Measurements from ENCODE around the gene ADK.
"Not testable (repeated sequence)": the region's sequence is repeated elsewhere in the genome, so short reads cannot be mapped to it uniquely, and the experiment has no call there.

The ADK gene

GRCh38 chr10:74307061-74307651, 156.1 kb downstream of the ADK start:
- no peak for DNase-seq

GRCh38 chr10:74310652-74311257, 159.7 kb downstream of the ADK start:
- no peak for DNase-seq

GRCh38 chr10:74314166-74314565, 163.1 kb downstream of the ADK start:
- no peak for DNase-seq

- DNase-seq: no peak
These were observed 169.0 kb downstream of the ADK start for GRCh38 chr10:74320026-74320425.

- no peak for DNase-seq
These were observed 169.7 kb downstream of the ADK start for GRCh38 chr10:74320717-74321116.

- DNase-seq: no peak
These were observed 171.1 kb downstream of the ADK start for GRCh38 chr10:74322141-74322540.

- no peak for DNase-seq
These were observed 171.5 kb downstream of the ADK start for GRCh38 chr10:74322565-74322964.

GRCh38 chr10:74328388-74328787, 177.4 kb downstream of the ADK start:
- no peak for DNase-seq

GRCh38 chr10:74329873-74330272, 178.9 kb downstream of the ADK start:
- no peak for DNase-seq

- no peak for DNase-seq
These were observed 179.6 kb downstream of the ADK start for GRCh38 chr10:74330646-74331045.

- DNase-seq: no peak
These were observed 181.4 kb downstream of the ADK start for GRCh38 chr10:74332398-74332797.

GRCh38 chr10:74333174-74333573, 182.2 kb downstream of the ADK start:
- no peak for DNase-seq

GRCh38 chr10:74334221-74334620, 183.2 kb downstream of the ADK start:
- no peak for DNase-seq

GRCh38 chr10:74335501-74335900, 184.5 kb downstream of the ADK start:
- no peak for DNase-seq

GRCh38 chr10:74337330-74338016, 186.5 kb downstream of the ADK start:
- DNase-seq: no peak

- no peak for DNase-seq
These were observed 192.0 kb downstream of the ADK start for GRCh38 chr10:74342991-74343390.

- no peak for DNase-seq
These were observed 192.8 kb downstream of the ADK start for GRCh38 chr10:74343804-74344203.

GRCh38 chr10:74344306-74344705, 193.3 kb downstream of the ADK start:
- DNase-seq: no peak

GRCh38 chr10:74347522-74347921, 196.5 kb downstream of the ADK start:
- DNase-seq: no peak

- DNase-seq: not testable (repeated sequence)
These were observed 202.0 kb downstream of the ADK start for GRCh38 chr10:74353021-74353420.

GRCh38 chr10:74361678-74362077, 210.7 kb downstream of the ADK start:
- DNase-seq: no peak

- no peak for DNase-seq
These were observed 212.7 kb downstream of the ADK start for GRCh38 chr10:74363727-74364126.

- DNase-seq: no peak
These were observed 214.1 kb downstream of the ADK start for GRCh38 chr10:74365109-74365508.

GRCh38 chr10:74371696-74372095, 220.7 kb downstream of the ADK start:
- no peak for DNase-seq

- DNase-seq: no peak
These were observed 222.0 kb downstream of the ADK start for GRCh38 chr10:74373059-74373458.
